Neural cell (in vitro differentiated cells): ENCODE data around the gene NPHP4. TPM values are rescaled to one million over a fixed set of nuclear protein-coding genes. Genes with fewer than 3 reads are reported as not detected.
"Not testable (repeated sequence)": the region's sequence is repeated elsewhere in the genome, so short reads cannot be mapped to it uniquely, and the experiment has no call there.

ENCODE experiments used
- H2AFZ ChIP-seq: fragments of 200-600, 300-800 bp; sonication (generic), shearing (Covaris generic); 2 replicates; pipeline ENCODE4 v1.6.0; 2014; ENCODE audit warnings: low read depth, mild to moderate bottlenecking, antibody characterized with exemption, low read length, moderate library complexity
- H3F3A ChIP-seq: fragments of 200-600 bp; shearing (Covaris generic); 2 replicates; pipeline ENCODE4 v1.6.1; 2016; ENCODE audit warnings: mild to moderate bottlenecking, moderate library complexity, mixed read lengths, antibody characterized with exemption, low read length; ENCODE audit not compliant: insufficient read depth, poor library complexity, severe bottlenecking
- H3K27ac ChIP-seq: fragments of 200-600, 300-800 bp; sonication (generic), shearing (Covaris generic); 2 replicates; pipeline ENCODE4 v1.5.1; 2014; ENCODE audit warnings: mild to moderate bottlenecking, low read length, moderate library complexity
- H3K27me3 ChIP-seq: fragments of 300-800, 200-600 bp; sonication (generic), shearing (Covaris generic); 2 replicates; pipeline ENCODE4 v1.6.0; 2014; ENCODE audit warnings: mild to moderate bottlenecking, low read depth, low read length, moderate library complexity; ENCODE audit not compliant: insufficient read depth
- H3K36me3 ChIP-seq: fragments of 300-800, 200-600 bp; sonication (generic), shearing (Covaris generic); 2 replicates; pipeline ENCODE4 v1.5.1; 2014; ENCODE audit warnings: mild to moderate bottlenecking, antibody characterized with exemption, low read length, moderate library complexity; ENCODE audit not compliant: insufficient read depth
- H3K4me2 ChIP-seq: fragments of 300-800, 200-600 bp; sonication (generic), shearing (Covaris generic); 2 replicates; pipeline ENCODE4 v1.6.0; 2014; ENCODE audit warnings: mild to moderate bottlenecking, low read length
- H3K4me3 ChIP-seq: fragments of 300-800, 200-600 bp; sonication (generic), shearing (Covaris generic); 2 replicates; pipeline ENCODE4 v1.5.1; 2014; ENCODE audit warnings: mild to moderate bottlenecking, low read length, moderate library complexity
- H3K79me2 ChIP-seq: fragments of 200-600 bp; shearing (Covaris generic); replicated peaks from 2 replicates; pipeline ENCODE4 v1.6.0; 2014; ENCODE audit warnings: mild to moderate bottlenecking, low read length, moderate library complexity; ENCODE audit not compliant: insufficient read depth
- H3K9ac ChIP-seq: fragments of 300-800, 200-600 bp; sonication (generic), shearing (Covaris generic); 2 replicates; pipeline ENCODE4 v1.6.1; 2016; ENCODE audit warnings: mild to moderate bottlenecking, low read length, mixed read lengths
- H3K9me2 ChIP-seq: fragments of 200-600 bp; shearing (Covaris generic); 2 replicates; pipeline ENCODE4 v1.6.1; 2016; ENCODE audit warnings: mild to moderate bottlenecking, low read length, mixed read lengths; ENCODE audit not compliant: insufficient read depth
- H3K9me3 ChIP-seq: fragments of 200-600, 300-800 bp; sonication (generic), shearing (Covaris generic); 2 replicates; pipeline ENCODE4 v1.6.1; 2016; ENCODE audit warnings: mild to moderate bottlenecking, mixed run types, low read length, moderate library complexity, mixed read lengths
- H4K20me1 ChIP-seq: fragments of 200-600 bp; shearing (Covaris generic); 2 replicates; pipeline ENCODE4 v1.6.1; 2016; ENCODE audit warnings: mild to moderate bottlenecking, mixed run types; ENCODE audit not compliant: insufficient read depth
- EP300 ChIP-seq: fragments of 450-650 bp; conservative IDR thresholded peaks from 2 replicates; pipeline ENCODE4 v1.6.1; 2014; ENCODE audit warnings: antibody characterized with exemption, mild to moderate bottlenecking, moderate library complexity; ENCODE audit not compliant: poor library complexity, severe bottlenecking
- EZH2 ChIP-seq: fragments of 200-600, 300-800 bp; shearing (Covaris generic), sonication (generic); IDR thresholded peaks from 2 replicates; pipeline ENCODE4 v1.6.1; 2014; ENCODE audit warnings: antibody characterized with exemption, low read length, borderline replicate concordance, mild to moderate bottlenecking; ENCODE audit not compliant: insufficient read depth, poor library complexity, severe bottlenecking
- MXI1 ChIP-seq: fragments of 450-650 bp; conservative IDR thresholded peaks from 2 replicates; pipeline ENCODE4 v1.6.1; 2014; ENCODE audit warnings: antibody characterized with exemption, mild to moderate bottlenecking; ENCODE audit not compliant: poor library complexity, severe bottlenecking
- POLR2AphosphoS5 ChIP-seq: IDR thresholded peaks from 2 replicates; pipeline ENCODE4 v1.6.1; 2012
- RAD21 ChIP-seq: fragments of 450-650 bp; conservative IDR thresholded peaks from 2 replicates; pipeline ENCODE4 v1.6.1; 2014; ENCODE audit warnings: antibody characterized with exemption, mild to moderate bottlenecking, moderate library complexity
- REST ChIP-seq: IDR thresholded peaks from 2 replicates; pipeline ENCODE4 v1.6.1; 2012; ENCODE audit warnings: borderline replicate concordance
- SMC3 ChIP-seq: fragments of 450-650 bp; conservative IDR thresholded peaks from 2 replicates; pipeline ENCODE4 v1.6.1; 2014; ENCODE audit warnings: antibody characterized with exemption, mild to moderate bottlenecking, moderate library complexity; ENCODE audit not compliant: poor library complexity
- TAF1 ChIP-seq: IDR thresholded peaks from 2 replicates; pipeline ENCODE4 v1.6.1; 2012; ENCODE audit warnings: low read depth
- polyA plus RNA-seq: library from polyadenylated mRNA; depleted of rRNA; stranded (reverse); fragments of >200 nt; gene quantifications from 2 replicates; pipeline ENCODE4 v1.2.3, GENCODE V29; 2014
- TF ChIP-seq, protein P1 (sequence below): fragments of 450-650 bp; IDR thresholded peaks from 2 replicates; pipeline ENCODE4 v1.5.1; 2014; ENCODE audit warnings: antibody characterized with exemption, mild to moderate bottlenecking, moderate library complexity; ENCODE audit not compliant: poor library complexity, severe bottlenecking

NPHP4 gene
- polyA plus RNA-seq, 1 donor from 2014 or later = 17.1 TPM

DNA sequence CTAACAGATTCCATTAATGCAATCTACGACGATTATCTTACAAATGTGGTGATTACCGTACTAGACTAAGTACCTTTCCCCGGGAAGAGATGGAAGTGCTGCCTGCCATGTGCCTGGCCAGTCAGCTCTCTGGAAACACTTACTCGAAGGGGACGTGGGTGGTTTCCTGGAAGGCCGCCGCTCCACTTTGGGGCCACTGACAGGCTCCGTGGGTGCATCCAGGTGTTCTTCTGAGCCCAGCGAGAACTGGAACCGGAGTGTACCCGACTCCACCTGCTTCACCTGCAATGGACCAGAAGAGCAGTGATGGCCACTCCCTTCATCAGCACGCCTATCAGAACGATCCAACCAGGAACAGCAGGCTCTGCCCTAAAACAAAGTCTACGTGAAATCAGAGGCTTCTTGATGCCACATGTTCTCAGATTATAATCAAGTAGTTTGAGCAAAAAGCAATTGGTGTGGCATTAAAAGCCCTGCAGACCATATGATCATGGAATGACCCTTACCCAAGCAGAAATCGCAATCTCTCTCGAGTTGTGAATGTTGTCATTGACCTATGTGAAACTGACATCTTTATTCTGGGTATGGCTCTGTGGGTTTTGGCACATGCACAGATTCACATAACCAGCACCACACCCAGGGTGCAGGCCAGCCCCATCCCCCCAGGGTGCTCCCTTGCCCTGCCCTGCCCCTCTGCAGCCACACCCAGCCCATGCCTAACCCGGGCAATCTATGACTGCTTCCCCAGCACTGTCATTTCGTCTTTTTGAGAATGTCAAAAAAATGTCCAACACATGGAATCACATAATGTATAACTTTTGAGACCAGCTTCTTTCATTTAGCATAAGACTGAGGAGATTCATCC is 64.5 kb downstream of the NPHP4 start:
- no peak overlapping the region for H2AFZ ChIP-seq
- no peaks in the 10 kb centered on the region for H3F3A ChIP-seq
- H3K9me2 ChIP-seq = no peaks in the 10 kb centered on the region
- H3K36me3 ChIP-seq = peaks cover 17% of the 10 kb centered on the region
- no peaks in the 10 kb centered on the region for H3K27me3 ChIP-seq
- no peaks in the 10 kb centered on the region for H4K20me1 ChIP-seq
- H3K4me3 ChIP-seq = no peak overlapping the region
- no peak overlapping the region for H3K27ac ChIP-seq
- H3K4me2 ChIP-seq = no peak overlapping the region
- no peak overlapping the region for H3K9ac ChIP-seq
- TF ChIP-seq SMC3 (no peak), RAD21 (no peak), MXI1 (no peak), REST (no peak), EP300 (no peak)
- no peaks in the 10 kb centered on the region for H3K9me3 ChIP-seq
- H3K79me2 ChIP-seq = no peaks in the 10 kb centered on the region

DNA sequence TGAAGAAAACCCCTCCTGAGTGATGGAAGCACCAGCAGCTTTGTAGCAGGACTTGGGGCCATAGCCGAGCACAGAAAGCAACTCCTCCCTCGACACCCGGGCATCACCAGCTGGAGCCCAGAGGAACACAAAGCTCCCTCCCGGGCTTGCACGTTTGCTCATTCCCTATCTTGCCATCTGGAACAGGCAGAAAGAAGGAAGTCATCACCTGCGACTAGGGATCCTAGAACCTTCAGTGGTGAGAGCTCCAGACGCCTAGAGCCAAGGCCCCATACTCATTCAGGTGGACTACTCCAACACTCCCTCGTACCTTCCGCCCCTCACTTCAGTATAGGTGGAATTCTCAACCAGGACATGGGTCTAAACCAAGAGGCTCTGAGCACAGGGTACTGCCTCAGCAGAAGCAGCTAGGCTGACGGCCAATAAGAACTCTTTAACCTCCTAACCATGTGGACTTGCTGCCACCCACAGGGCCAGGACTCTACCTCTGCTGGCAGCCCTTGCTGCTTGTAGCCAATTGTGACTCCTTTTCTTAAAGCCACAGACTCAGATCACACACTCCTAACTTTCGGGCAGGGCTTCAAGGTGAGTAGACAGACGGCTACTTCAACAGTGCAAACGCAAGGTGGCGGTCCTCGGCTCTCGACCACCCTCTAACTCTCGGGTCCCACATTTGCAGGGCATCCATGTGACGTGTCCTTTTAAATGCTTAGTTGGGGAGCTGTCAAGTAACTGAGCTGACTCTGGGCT is 65.4 kb downstream of the NPHP4 start:
- Histone ChIP-seq H2AFZ (no peak overlapping the region), H3K79me2 (no peaks in the 10 kb centered on the region), H3K27ac (no peak overlapping the region), H3K4me3 (no peak overlapping the region), H4K20me1 (no peaks in the 10 kb centered on the region), H3K9me3 (no peaks in the 10 kb centered on the region), H3K27me3 (no peaks in the 10 kb centered on the region), H3K36me3 (peaks cover 11% of the 10 kb centered on the region), H3K9ac (no peak overlapping the region), H3K4me2 (no peak overlapping the region), H3K9me2 (no peaks in the 10 kb centered on the region), H3F3A (no peaks in the 10 kb centered on the region)
- TF ChIP-seq MXI1 (no peak), TAF1 (no peak), POLR2AphosphoS5 (no peak), REST (no peak), RAD21 (no peak), EP300 (no peak), SMC3 (no peak), EZH2 (no peak)
- TF ChIP-seq, protein P1, sequence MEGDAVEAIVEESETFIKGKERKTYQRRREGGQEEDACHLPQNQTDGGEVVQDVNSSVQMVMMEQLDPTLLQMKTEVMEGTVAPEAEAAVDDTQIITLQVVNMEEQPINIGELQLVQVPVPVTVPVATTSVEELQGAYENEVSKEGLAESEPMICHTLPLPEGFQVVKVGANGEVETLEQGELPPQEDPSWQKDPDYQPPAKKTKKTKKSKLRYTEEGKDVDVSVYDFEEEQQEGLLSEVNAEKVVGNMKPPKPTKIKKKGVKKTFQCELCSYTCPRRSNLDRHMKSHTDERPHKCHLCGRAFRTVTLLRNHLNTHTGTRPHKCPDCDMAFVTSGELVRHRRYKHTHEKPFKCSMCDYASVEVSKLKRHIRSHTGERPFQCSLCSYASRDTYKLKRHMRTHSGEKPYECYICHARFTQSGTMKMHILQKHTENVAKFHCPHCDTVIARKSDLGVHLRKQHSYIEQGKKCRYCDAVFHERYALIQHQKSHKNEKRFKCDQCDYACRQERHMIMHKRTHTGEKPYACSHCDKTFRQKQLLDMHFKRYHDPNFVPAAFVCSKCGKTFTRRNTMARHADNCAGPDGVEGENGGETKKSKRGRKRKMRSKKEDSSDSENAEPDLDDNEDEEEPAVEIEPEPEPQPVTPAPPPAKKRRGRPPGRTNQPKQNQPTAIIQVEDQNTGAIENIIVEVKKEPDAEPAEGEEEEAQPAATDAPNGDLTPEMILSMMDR = no peak

DNA sequence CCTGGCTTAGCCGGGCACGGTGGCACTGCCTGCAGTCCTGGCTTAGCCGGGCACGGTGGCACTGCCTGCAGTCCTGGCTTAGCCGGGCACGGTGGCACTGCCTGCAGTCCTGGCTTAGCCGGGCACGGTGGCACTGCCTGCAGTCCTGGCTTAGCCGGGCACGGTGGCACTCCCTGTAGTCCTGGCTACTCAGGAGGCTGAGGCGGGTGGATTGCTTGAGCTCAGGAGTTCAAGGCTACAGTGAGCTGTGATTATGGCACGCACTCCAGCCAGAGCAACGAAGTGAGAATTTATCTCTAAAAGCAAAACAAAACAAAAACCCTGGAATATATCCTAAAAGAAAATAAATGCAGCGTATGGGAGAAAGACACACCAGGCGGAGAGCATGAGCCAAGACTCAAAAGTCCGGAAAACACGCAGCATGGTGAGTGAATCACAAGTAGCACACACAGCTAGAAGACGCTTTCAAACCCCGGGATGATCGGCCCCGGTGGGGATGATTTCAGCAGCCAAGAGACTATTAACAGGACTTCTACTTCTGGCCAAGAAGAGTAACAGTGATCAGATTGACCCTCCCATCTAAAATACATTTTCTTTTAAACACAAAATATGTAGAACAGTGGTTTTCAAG is 69.4 kb downstream of the NPHP4 start:
- H3F3A ChIP-seq, H3K9me3 ChIP-seq, H3K9me2 ChIP-seq, H3K27me3 ChIP-seq, H3K9ac ChIP-seq, H3K4me3 ChIP-seq, H3K4me2 ChIP-seq, H4K20me1 ChIP-seq, H3K27ac ChIP-seq, H3K79me2 ChIP-seq, H2AFZ ChIP-seq, H3K36me3 ChIP-seq: not testable (repeated sequence)
